ENCODE data around the gene C10orf143. TPM values are rescaled to one million over a fixed set of nuclear protein-coding genes. Genes with fewer than 3 reads are reported as not detected.

Gene C10orf143
- total and polyA plus RNA-seq, 2 experiments from 2014 or later = 0.76 to 5.4 TPM

DNA sequence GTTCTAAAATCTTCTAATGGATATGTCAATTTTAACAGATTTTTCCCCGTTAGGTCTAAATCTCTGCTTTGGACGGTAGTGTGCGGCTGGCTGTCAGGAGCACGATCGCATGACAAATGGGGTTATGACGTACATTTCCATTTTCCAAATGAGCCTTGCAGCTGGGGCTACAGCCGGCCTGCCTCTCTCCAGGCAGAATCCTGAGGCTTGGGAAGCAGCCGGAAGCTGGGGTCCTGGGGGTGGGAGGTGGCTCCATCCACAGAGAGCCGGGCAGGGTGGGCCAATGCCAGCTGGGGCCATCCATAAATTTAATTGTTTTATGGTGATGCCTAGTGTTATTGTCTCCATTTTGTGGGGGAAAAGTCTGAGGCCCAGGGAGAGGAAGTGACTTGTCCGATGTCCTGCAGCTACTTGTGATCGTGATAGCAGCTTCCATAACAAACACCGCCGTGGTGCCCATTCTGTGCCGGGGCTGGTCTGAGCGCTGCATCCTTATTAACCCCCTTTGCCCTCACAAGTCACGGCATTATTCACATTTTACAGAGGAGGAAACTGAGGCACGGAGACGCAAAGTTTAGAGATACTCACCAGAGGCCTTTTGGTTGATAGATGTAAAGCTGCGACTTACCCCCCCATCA lies 93.5 kb downstream of the C10orf143 start:
- Histone ChIP-seq H3F3A (ENCODE audit: insufficient read depth) (peaks cover 22% of the 10 kb centered on the region), H3K4me2 (ENCODE audit: unreplicated experiment) (no peak overlapping the region), H2AFZ (no peak overlapping the region), H3K9me3 (ENCODE audit: low read depth) (no peaks in the 10 kb centered on the region), H3K9me2 (ENCODE audit: insufficient read depth) (no peaks in the 10 kb centered on the region), H3K4me1 (ENCODE audit: insufficient read depth) (peaks cover 36% of the 10 kb centered on the region), H4K20me1 (ENCODE audit: insufficient read depth) (no peaks in the 10 kb centered on the region), H3K4me3 (no peak overlapping the region), H3K36me3 (ENCODE audit: low read depth) (no peaks in the 10 kb centered on the region), H3K27me3 (replicated peaks; ENCODE audit: insufficient read depth) (no peaks in the 10 kb centered on the region), H3K9ac (no peak overlapping the region), H3K27ac (no peak overlapping the region), H3K79me2 (ENCODE audit: insufficient read depth) (no peaks in the 10 kb centered on the region)
- no peak for DNase-seq
- in situ Hi-C loops (cut with MboI) = no loop called here
- TF ChIP-seq EZH2 (IDR thresholded peaks at IDR 0.05; ENCODE audit: insufficient read depth, poor library complexity, severe bottlenecking) (no peak), EZH2phosphoT487 (IDR thresholded peaks at IDR 0.05; ENCODE audit: insufficient read depth, low read depth) (no peak)
- 83 to 86% methylated on average over 19 of the region's 19 CpGs for WGBS, 2 experiments (ENCODE audit: low coverage in 1 of 2, low lambda C conversion rate in 2 of 2, missing lambda C conversion rate in 2 of 2)

DNA sequence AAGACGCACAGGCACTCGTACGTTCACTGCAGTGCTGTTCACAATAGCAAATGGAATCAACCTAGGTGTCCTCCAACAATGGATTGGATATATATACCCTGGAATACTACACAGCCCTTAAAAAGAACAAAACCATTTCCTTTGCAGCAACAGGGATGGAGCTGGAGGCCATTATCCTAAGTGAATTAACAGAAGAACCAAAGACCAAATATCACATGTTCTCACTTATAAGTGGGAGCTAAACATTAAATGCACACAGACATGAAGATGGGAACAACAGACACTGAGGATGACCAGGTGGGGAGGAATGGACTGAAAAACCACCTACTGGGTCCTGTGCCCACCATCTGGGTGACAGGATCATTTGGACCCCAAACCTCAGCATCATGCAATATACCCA lies 94.5 kb downstream of the C10orf143 start:
- H3K9me2 ChIP-seq (ENCODE audit: insufficient read depth) = no peaks in the 10 kb centered on the region
- no peak for DNase-seq
- no peaks in the 10 kb centered on the region for H3K79me2 ChIP-seq (ENCODE audit: insufficient read depth)
- no peaks in the 10 kb centered on the region for H3K36me3 ChIP-seq (ENCODE audit: low read depth)
- peaks cover 27% of the 10 kb centered on the region for H3K4me1 ChIP-seq (ENCODE audit: insufficient read depth)
- no peak for TF ChIP-seq EZH2phosphoT487 (IDR thresholded peaks at IDR 0.05; ENCODE audit: insufficient read depth, low read depth)
- TF ChIP-seq EZH2 (IDR thresholded peaks at IDR 0.05; ENCODE audit: insufficient read depth, poor library complexity, severe bottlenecking) = no peak
- H3K4me2 ChIP-seq (ENCODE audit: unreplicated experiment) = no peak overlapping the region
- H3K9me3 ChIP-seq (ENCODE audit: low read depth) = no peaks in the 10 kb centered on the region
- no peak overlapping the region for H3K27ac ChIP-seq
- no peaks in the 10 kb centered on the region for H3K27me3 ChIP-seq (replicated peaks; ENCODE audit: insufficient read depth)
- 94 to 99% methylated on average over 3 of the region's 3 CpGs for WGBS, 2 experiments (ENCODE audit: low coverage in 1 of 2, low lambda C conversion rate in 2 of 2, missing lambda C conversion rate in 2 of 2)
- H2AFZ ChIP-seq = no peak overlapping the region
- no peak overlapping the region for H3K4me3 ChIP-seq
- peaks cover 13% of the 10 kb centered on the region for H3F3A ChIP-seq (ENCODE audit: insufficient read depth)
- no peaks in the 10 kb centered on the region for H4K20me1 ChIP-seq (ENCODE audit: insufficient read depth)
- in situ Hi-C loops (cut with MboI) = no loop called here
- H3K9ac ChIP-seq = no peak overlapping the region

DNA sequence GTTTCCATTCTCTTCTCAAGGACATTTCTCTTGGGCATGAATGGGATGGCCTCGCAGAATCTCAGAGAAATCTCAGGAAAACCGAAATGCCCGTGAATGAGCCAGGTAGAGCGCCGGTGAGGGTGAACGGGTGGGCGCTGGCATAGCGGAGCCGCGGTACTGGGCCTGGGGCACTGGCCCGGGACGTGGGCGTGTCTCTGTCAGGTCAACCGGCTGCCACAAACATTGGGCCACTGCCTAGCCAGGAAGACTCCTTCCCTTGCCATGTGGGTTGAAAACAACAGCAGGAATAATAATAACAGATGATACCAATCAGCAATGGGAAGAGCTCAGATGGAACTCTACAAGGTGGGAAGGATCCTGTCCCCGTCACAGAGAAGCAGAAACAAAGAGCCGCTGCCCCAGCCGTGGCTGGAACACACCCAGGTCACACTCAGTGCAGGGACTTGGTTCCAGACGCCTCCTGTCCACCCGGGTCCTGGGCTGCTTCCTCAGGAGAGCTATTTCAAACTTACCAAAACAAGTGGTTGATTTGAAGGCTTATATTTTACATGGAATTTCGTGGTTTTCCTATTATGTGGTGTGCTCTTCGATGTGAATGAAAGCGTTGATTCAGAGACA lies 95.4 kb downstream of the C10orf143 start:
- no peak for DNase-seq
- Histone ChIP-seq H3K9me3 (ENCODE audit: low read depth) (no peaks in the 10 kb centered on the region), H3K4me1 (ENCODE audit: insufficient read depth) (peaks cover 18% of the 10 kb centered on the region), H3K9ac (no peak overlapping the region), H2AFZ (no peak overlapping the region), H3K79me2 (ENCODE audit: insufficient read depth) (no peaks in the 10 kb centered on the region), H3K27ac (no peak overlapping the region), H3K4me3 (no peak overlapping the region), H3K36me3 (ENCODE audit: low read depth) (no peaks in the 10 kb centered on the region), H3K9me2 (ENCODE audit: insufficient read depth) (no peaks in the 10 kb centered on the region), H3F3A (ENCODE audit: insufficient read depth) (peaks cover 4% of the 10 kb centered on the region), H3K27me3 (replicated peaks; ENCODE audit: insufficient read depth) (no peaks in the 10 kb centered on the region), H4K20me1 (ENCODE audit: insufficient read depth) (no peaks in the 10 kb centered on the region), H3K4me2 (ENCODE audit: unreplicated experiment) (no peak overlapping the region)
- in situ Hi-C loops (cut with MboI) = no loop called here
- WGBS, 2 experiments (ENCODE audit: low coverage in 1 of 2, low lambda C conversion rate in 2 of 2, missing lambda C conversion rate in 2 of 2) = 91% methylated on average over 22 of the region's 22 CpGs
- TF ChIP-seq EZH2phosphoT487 (IDR thresholded peaks at IDR 0.05; ENCODE audit: insufficient read depth, low read depth) = no peak

GRCh38 chr10:130014263-130015074 lies 96.2 kb downstream of the C10orf143 start:
- TF ChIP-seq EZH2phosphoT487 (IDR thresholded peaks at IDR 0.05; ENCODE audit: insufficient read depth, low read depth) = no peak
- Histone ChIP-seq H3K9me2 (ENCODE audit: insufficient read depth) (no peaks in the 10 kb centered on the region), H3K9ac (no peak overlapping the region), H3K36me3 (ENCODE audit: low read depth) (no peaks in the 10 kb centered on the region), H3K4me1 (ENCODE audit: insufficient read depth) (peaks cover 16% of the 10 kb centered on the region), H2AFZ (no peak overlapping the region), H3K79me2 (ENCODE audit: insufficient read depth) (no peaks in the 10 kb centered on the region), H3F3A (ENCODE audit: insufficient read depth) (no peaks in the 10 kb centered on the region), H3K27ac (no peak overlapping the region), H4K20me1 (ENCODE audit: insufficient read depth) (no peaks in the 10 kb centered on the region), H3K4me3 (no peak overlapping the region), H3K4me2 (ENCODE audit: unreplicated experiment) (no peak overlapping the region), H3K9me3 (ENCODE audit: low read depth) (no peaks in the 10 kb centered on the region), H3K27me3 (replicated peaks; ENCODE audit: insufficient read depth) (no peaks in the 10 kb centered on the region)
- DNase-seq = no peak
- in situ Hi-C loops (cut with MboI) = no loop called here
- 92 to 93% methylated on average over 33 to 35 of the region's 35 CpGs for WGBS, 2 experiments (ENCODE audit: low coverage in 1 of 2, low lambda C conversion rate in 2 of 2, missing lambda C conversion rate in 2 of 2)

Other genes with a start within 250 kb of the C10orf143 start
- gene EBF3, start 146.6 kb downstream of the C10orf143 start, total RNA-seq (2014; rRNA removed; shearing (Covaris generic)) = 0.25 and 0.43 TPM in 2 replicates
- gene EBF3, start 146.6 kb downstream of the C10orf143 start, polyA plus RNA-seq (2016; fragmentation: Nextera tagmentation; extraction: Ambion mirVana) = 0.06 and 0.15 TPM in 2 replicates
- 80.4 and 90.9 TPM in 2 replicates for gene GLRX3, start 25.6 kb upstream of the C10orf143 start, total RNA-seq (2014; rRNA removed; shearing (Covaris generic))
- 133 and 149 TPM in 2 replicates for gene GLRX3, start 25.6 kb upstream of the C10orf143 start, polyA plus RNA-seq (2016; fragmentation: Nextera tagmentation; extraction: Ambion mirVana)

All from GM23248 (cell line).